ENCODE data around the gene CBR1. TPM values are rescaled to one million over a fixed set of nuclear protein-coding genes. Genes with fewer than 3 reads are reported as not detected.

Gene CBR1
- total and polyA plus RNA-seq, 9 of the 15 experiments (the other 6 are each of a cell fraction or from before 2014, with no cell fraction given) = 2.5 to 33.8 (median 15.1) TPM

DNA sequence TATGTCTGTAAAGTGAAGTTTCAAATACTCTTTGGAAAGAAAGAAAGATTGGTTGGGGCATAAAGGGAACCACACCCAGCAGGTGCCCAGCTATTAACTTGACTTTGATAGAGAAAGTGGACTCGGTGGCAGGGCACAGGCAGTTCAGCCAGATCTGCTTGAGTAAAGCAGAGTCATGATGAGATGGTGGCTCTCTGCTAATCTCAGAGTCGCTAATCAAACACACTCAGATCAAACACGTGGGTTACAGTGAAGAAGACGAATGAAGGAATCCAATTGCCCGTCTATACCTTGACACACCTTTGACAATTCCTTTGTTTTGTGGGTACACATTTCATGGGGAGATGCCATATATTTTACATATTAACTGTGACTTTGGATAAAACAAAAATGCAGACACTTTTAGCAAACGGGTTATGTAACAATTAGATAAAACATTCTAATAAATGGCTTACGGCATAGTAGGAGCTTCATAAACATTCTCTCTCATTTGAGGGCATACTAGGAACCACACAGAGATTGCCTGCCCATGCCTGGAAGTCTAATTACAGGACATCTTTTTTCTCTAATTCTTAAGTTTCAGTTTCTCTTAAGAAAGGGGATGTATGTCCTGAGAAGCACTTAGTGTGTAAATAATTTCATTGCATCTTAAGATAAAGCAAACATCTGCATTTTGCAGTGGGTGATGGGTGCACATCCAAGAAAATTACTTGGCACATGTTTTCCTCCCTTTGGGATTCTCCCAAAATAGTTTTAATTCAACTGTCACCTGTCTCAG, 7.2 kb downstream of the CBR1 start (continued):
- TF ChIP-seq, protein P1, sequence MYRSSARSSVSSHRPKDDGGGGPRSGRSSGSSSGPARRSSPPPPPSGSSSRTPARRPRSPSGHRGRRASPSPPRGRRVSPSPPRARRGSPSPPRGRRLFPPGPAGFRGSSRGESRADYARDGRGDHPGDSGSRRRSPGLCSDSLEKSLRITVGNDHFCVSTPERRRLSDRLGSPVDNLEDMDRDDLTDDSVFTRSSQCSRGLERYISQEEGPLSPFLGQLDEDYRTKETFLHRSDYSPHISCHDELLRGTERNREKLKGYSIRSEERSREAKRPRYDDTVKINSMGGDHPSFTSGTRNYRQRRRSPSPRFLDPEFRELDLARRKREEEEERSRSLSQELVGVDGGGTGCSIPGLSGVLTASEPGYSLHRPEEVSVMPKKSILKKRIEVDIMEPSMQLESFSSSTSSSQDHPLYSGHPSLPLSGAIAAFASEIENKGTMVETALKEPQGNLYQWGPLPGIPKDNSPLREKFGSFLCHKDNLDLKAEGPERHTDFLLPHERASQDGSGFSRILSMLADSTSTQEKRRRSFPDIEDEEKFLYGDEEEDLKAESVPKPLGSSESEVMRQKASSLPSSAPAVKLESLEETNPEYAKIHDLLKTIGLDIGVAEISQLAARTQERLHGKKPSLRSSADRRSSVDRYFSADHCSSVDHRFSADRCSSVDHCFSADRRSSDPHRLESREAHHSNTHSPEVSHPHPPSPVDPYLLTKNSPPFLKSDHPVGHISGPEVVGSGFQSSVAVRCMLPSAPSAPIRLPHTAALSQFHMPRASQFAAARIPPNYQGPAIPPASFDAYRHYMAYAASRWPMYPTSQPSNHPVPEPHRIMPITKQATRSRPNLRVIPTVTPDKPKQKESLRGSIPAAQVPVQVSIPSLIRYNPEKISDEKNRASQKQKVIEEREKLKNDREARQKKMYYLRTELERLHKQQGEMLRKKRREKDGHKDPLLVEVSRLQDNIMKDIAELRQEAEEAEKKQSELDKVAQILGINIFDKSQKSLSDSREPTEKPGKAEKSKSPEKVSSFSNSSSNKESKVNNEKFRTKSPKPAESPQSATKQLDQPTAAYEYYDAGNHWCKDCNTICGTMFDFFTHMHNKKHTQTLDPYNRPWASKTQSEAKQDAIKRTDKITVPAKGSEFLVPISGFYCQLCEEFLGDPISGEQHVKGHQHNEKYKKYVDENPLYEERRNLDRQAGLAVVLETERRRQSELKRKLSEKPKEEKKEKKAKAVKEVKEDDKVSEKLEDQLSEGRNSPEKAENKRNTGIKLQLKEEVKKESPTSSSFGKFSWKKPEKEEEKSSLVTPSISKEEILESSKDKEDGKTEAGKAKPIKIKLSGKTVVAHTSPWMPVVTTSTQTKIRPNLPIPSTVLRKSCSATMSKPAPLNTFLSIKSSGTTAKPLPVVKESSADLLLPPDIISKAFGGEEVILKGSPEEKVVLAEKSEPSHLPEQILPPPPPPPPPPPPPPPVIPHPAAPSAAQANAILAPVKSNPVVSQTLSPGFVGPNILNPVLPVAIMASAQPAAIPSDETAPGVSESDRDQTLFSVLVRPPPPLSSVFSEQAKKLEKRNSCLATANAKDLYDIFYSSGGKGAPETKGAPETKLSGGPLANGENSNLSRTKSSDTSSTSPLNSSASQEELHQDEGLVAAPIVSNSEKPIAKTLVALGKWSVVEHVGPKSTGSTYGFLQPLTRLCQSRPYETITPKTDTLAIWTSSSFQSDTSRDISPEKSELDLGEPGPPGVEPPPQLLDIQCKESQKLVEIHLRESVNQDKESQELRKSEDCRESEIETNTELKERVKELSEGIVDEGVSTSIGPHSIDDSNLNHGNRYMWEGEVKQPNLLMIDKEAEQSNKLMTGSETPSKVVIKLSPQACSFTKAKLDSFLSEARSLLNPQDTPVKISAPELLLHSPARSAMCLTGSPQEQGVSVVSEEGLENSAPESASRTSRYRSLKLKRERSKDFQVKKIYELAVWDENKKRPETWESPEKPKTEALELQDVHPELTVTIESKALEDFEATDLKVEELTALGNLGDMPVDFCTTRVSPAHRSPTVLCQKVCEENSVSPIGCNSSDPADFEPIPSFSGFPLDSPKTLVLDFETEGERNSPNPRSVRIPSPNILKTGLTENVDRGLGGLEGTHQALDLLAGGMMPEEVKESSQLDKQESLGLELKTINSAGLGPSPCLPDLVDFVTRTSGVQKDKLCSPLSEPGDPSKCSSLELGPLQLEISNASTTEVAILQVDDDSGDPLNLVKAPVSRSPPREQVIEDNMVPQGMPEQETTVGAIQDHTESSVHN (IDR thresholded peaks at IDR 0.05; ENCODE audit: borderline replicate concordance in 1 of 2, low read depth in 1 of 2) = 0 out of 4 replicates have a peak, but pooled peaks of 1 of the 2 experiments have one; percentile 38
- no peak for TF ChIP-seq ELF1 (tag; IDR thresholded peaks at IDR 0.05)
- TF ChIP-seq MYNN (IDR thresholded peaks at IDR 0.05) = no peak
- no peak for TF ChIP-seq MYNN (CRISPR knock-in tag; IDR thresholded peaks at IDR 0.05)
- peak; percentile 55; the same call in 1 of the 2 replicates for TF ChIP-seq MAFF (IDR thresholded peaks at IDR 0.05; ENCODE audit: low read length)
- no peak; the same call in 1 of the 2 replicates for TF ChIP-seq JUND (IDR thresholded peaks at IDR 0.05; ENCODE audit: borderline replicate concordance, low read depth, low read length)
- TF ChIP-seq JUND (tag; IDR thresholded peaks at IDR 0.05; ENCODE audit: borderline replicate concordance, low read depth, low read length) = no peak; the same call in 2 of the 3 replicates
- TF ChIP-seq EZH2 (IDR thresholded peaks at IDR 0.05; ENCODE audit: borderline replicate concordance, low read depth, low read length) = no peak
- peak; percentile 77 for TF ChIP-seq C11orf30 (IDR thresholded peaks at IDR 0.05; ENCODE audit: low read depth)
- no peak for TF ChIP-seq MBD2 (IDR thresholded peaks at IDR 0.05; ENCODE audit: borderline replicate concordance, low read depth)
- TF ChIP-seq TRIM24 (IDR thresholded peaks at IDR 0.05) = 0 out of 4 replicates have a peak, but pooled peaks of 1 of the 2 experiments have one; percentile 35
- TF ChIP-seq SIRT6 (IDR thresholded peaks at IDR 0.05; ENCODE audit: low read depth, low read length) = no peak
- peak; percentile 38; the same call in 1 of the 2 replicates for TF ChIP-seq EP300 (IDR thresholded peaks at IDR 0.05; ENCODE audit: low read length)
- TF ChIP-seq, protein P2, sequence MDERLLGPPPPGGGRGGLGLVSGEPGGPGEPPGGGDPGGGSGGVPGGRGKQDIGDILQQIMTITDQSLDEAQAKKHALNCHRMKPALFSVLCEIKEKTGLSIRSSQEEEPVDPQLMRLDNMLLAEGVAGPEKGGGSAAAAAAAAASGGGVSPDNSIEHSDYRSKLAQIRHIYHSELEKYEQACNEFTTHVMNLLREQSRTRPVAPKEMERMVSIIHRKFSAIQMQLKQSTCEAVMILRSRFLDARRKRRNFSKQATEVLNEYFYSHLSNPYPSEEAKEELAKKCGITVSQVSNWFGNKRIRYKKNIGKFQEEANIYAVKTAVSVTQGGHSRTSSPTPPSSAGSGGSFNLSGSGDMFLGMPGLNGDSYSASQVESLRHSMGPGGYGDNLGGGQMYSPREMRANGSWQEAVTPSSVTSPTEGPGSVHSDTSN (CRISPR knock-in tag; IDR thresholded peaks at IDR 0.05; ENCODE audit: low read depth) = no peak
- TF ChIP-seq, protein P2 (tag; conservative IDR thresholded peaks at IDR 0.05; ENCODE audit: low read depth) = 0 out of 2 replicates have a peak, but pooled peaks have one; percentile 20
- no peak for TF ChIP-seq ZNF224 (CRISPR knock-in tag; IDR thresholded peaks at IDR 0.05)
- peak; percentile 66; the same call in 1 of the 2 replicates for TF ChIP-seq MAFK (IDR thresholded peaks at IDR 0.05; ENCODE audit: low read length)

Data from K562 (cell line).